Measurements from ENCODE around the gene PLXNB2.
"Not testable (repeated sequence)": the region's sequence is repeated elsewhere in the genome, so short reads cannot be mapped to it uniquely, and the experiment has no call there.

Gene PLXNB2, protein sequence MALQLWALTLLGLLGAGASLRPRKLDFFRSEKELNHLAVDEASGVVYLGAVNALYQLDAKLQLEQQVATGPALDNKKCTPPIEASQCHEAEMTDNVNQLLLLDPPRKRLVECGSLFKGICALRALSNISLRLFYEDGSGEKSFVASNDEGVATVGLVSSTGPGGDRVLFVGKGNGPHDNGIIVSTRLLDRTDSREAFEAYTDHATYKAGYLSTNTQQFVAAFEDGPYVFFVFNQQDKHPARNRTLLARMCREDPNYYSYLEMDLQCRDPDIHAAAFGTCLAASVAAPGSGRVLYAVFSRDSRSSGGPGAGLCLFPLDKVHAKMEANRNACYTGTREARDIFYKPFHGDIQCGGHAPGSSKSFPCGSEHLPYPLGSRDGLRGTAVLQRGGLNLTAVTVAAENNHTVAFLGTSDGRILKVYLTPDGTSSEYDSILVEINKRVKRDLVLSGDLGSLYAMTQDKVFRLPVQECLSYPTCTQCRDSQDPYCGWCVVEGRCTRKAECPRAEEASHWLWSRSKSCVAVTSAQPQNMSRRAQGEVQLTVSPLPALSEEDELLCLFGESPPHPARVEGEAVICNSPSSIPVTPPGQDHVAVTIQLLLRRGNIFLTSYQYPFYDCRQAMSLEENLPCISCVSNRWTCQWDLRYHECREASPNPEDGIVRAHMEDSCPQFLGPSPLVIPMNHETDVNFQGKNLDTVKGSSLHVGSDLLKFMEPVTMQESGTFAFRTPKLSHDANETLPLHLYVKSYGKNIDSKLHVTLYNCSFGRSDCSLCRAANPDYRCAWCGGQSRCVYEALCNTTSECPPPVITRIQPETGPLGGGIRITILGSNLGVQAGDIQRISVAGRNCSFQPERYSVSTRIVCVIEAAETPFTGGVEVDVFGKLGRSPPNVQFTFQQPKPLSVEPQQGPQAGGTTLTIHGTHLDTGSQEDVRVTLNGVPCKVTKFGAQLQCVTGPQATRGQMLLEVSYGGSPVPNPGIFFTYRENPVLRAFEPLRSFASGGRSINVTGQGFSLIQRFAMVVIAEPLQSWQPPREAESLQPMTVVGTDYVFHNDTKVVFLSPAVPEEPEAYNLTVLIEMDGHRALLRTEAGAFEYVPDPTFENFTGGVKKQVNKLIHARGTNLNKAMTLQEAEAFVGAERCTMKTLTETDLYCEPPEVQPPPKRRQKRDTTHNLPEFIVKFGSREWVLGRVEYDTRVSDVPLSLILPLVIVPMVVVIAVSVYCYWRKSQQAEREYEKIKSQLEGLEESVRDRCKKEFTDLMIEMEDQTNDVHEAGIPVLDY (N-terminal part only)

DNA sequence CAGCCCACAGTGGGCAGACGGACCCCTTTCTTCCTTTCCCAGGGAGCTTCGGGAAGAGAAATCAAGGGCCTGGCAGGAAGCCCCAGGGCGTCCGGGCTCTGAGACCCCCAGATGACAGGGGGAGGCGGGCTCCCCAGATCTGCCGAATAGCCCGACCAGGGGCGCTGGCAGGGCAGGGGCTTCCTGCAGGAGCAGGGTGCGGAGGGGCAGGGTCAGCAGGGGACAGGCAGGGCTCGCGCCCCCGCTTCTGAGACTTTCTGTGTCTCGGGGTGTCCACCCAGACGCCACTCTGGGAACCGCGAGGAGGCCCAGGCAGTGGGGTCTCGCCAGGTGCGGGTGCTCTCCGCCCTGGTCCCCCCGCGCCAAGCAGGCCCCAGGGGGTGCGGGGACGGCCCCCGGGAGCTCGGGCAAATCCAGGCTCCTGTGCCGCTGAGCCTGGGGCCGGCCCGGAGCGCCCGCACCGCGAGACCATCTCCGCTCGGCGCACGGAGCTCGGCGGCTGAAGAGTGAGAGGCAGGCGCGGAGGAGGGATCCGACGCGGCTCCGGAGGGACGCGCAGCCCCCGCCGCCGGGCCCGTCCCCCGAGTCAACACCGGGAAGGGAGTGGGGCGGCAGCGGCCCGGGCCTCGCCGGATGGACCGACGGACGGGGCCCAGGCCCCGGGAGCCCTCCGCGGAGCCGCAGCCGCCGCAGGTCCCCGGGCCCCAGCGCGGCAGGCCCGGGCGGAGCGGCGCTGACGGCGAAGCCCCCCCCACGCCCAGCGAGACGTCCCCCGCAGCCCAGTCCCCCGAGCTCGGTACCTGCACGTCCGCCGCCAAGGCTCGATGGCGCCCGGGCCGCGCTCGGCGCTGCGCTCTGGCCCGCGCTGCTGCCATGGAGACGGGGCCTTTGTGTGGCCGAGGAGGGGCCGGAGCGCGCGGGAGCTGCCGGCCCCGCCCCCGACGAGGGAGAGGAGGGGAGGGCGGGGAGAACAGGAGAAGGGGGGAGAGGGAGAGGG is at the start of gene PLXNB2:
TSS of gene PLXNB2 (minus strand) at position 894 of the 997 bp plus-strand sequence. CDS start 17,062 bp downstream, outside the sequence.
- peak; percentile 44 for DNase-seq

DNA sequence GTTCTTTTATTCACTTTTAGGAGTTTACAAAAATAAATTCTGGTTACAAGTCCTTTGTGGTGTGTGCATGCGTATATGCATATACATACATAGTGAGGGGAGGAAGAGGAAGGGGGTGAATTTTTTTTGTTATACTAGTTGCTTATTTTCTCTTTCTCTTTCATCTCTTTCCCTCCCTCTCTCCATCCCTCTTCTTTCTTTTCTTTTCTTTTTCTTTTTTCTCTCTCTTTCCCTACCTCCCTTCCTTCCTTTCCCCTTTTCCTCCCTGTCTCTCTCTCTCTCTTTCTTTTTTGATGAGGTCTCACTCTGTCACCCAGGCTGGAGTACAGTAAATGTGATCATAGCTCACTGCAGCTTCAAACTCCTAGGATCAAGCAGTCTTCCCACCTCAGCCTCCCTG is 49.8 kb upstream of the PLXNB2 start:
- DNase-seq: no peak

DNA sequence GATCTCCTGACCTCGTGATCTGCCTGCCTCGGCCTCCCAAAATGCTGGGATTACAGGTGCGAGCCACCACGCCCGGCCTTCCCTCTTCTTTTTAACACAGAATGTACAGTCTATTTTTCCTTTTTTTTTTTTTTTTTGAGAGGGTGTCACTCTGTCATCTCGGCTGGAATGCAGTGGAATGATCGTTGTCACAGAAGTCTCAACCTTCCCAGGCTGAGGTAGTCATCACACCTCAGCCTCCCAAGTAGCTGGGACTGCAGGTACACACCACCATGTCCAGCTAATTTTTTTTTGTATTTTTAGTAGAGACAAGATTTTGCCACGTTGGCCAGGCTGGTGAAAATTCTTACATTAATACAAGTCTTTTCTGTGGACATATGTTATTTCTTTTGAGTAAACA is 48.7 kb upstream of the PLXNB2 start:
- DNase-seq: no peak

DNA sequence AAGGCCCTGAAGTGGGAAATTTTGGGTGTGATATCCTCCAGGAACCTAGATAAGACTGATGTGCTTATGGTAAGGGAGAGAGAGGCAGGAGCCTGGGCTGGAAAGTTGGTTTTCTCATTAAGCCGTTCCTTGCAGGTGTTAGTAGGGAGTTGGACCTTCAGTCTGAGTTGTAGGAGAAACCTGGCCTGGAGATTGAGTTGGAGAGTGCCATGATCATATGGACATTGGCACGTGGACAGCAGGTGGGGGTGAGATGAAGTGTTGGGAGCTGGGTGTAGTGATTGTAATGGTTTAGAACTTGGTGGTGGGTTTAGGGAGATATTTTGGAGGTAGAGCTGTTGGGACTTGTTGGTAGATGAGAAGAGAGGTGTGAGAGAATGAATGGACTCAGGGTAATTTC is 40.6 kb upstream of the PLXNB2 start:
- no peak for DNase-seq

DNA sequence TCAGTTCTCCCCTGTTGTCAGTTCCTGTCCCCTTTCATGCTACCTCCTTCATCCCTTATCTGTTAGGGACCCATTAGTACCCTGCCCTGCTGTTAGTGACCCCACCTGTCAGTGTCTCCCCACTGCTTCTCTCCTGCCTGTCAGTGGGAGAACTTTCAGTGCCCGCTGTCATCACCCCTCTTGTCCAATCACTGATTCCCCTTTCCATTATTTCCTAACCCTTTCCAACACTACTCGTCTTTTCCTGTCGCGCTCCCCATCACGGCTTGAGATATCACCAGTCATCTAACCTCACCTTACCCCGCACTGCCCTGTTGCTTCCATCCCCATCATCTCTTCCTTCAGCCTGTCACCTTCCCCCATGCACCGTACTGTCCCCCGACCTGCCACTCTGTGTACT is 39.7 kb upstream of the PLXNB2 start:
- DNase-seq: no peak

DNA sequence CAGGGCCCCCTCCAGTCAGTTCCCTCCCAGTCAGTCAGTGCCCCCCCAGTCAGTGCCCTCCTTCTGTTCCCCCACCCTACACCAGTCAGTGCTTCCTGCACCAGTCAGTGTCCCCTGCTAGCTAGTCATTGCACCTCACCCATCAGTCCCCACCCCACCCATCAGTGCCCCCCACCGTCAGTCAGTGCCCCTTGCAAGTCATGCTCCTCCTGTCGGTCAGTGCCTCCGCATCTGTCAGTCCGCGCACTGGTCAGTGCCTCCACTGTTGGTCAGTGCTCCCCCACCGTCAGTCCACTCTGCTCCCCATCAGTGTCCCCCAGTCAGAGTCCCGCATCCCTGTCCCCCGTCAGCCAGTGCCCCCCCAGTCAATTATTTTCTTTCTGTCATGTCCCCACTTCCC is 39.0 kb upstream of the PLXNB2 start:
- no peak for DNase-seq

DNA sequence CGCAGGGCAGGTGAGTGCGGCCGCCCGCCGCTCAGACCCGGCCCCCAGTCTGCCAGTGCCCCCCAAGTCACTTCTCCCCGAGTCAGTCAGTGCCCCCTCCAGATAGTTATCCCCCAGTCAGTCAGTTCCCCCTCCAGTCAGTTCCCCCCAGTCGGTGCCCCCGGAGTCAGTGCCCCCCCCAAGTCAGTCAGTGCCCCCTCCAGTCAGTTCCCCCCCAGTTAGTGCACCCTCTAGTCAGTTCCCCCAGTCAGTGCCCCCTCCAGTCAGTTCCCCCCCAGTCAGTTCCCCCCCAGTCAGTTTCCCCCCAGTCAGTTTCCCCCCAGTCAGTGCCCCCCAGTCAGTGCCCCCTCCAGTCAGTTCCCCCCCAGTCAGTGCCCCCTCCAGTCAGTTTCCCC is 36.1 kb upstream of the PLXNB2 start:
- no peak for DNase-seq

DNA sequence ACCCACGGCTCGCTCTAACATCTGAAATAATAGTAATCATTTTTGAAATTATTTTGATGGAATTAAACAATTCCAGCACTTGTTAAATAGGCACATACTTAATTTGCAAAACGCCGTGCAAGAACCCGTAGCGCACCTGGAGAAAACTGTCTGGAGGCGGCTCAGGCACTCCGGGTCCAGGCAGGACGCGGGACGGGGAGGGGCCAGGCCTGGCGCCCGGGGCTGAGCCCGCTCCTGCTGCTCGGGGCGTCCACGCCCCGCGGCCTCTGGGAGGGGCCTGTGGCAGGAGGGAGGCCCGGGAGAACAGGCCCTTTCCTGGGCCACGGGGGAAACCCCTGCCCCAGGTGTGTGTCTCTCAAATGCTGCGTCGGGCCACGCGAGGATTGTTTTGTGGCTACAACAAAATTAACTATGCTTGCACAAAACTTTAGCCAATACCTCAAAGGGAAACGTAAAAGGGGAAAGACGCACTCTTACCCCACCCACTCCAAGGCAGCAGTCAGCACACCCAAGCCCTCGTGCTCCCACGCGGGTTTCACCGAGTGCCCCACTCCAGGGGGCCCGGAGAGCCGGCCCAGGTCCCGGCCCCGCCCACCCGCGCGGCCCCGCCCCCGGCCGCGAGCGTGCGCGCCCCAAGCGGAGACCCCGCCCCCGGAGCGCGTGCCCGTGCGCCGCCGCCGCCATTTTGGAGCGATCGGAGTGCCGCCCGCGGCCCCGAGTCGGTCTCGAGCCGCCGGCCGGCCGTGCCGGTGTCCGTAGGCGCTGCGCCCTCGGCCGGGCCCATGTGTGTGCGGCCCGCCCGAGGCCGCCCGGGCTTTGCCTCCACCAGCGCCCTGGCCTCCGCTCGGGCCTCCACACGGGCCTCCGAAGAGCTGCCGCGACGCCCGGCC is 35.5 kb upstream of the PLXNB2 start, which contains the start of gene PPP6R2:
TSS of gene PPP6R2 (plus strand) at position 677 of the 890 bp plus-strand sequence. CDS start 50,582 bp downstream, outside the sequence.
- peak; percentile 88 for DNase-seq

DNA sequence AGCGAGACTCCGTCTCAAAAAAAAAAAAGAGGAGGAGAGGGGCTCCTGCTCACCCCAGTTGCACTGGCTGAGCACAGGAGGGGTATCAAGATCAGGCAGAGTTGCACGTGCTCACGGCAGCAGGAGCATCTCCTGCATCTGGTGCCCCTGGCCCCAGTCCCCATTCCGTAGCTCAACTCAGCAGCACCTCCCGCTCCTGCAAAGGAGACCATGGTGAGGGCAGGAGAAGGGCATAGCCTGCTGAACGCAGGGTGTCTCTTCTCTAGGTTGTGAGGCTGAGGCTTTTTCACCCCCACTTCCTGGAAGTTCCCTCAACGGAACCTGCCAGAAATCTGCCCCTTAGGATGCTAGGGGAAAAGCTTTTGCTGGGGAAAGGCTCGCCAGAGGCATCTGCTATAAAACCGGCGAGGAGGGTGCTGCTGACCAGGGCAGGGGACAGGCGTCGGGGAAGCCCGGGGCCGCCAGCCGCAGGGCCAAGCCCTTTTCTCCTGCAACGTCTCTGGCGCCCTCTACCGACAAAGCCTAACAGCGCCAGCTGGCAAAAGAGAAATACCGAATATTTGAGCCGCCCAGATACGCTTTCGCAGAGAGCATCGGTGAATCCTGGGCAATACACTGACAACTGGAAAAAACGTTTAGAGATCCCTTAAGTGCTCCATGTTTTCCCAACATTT is 34.7 kb upstream of the PLXNB2 start:
- peak; percentile 94 for DNase-seq

DNA sequence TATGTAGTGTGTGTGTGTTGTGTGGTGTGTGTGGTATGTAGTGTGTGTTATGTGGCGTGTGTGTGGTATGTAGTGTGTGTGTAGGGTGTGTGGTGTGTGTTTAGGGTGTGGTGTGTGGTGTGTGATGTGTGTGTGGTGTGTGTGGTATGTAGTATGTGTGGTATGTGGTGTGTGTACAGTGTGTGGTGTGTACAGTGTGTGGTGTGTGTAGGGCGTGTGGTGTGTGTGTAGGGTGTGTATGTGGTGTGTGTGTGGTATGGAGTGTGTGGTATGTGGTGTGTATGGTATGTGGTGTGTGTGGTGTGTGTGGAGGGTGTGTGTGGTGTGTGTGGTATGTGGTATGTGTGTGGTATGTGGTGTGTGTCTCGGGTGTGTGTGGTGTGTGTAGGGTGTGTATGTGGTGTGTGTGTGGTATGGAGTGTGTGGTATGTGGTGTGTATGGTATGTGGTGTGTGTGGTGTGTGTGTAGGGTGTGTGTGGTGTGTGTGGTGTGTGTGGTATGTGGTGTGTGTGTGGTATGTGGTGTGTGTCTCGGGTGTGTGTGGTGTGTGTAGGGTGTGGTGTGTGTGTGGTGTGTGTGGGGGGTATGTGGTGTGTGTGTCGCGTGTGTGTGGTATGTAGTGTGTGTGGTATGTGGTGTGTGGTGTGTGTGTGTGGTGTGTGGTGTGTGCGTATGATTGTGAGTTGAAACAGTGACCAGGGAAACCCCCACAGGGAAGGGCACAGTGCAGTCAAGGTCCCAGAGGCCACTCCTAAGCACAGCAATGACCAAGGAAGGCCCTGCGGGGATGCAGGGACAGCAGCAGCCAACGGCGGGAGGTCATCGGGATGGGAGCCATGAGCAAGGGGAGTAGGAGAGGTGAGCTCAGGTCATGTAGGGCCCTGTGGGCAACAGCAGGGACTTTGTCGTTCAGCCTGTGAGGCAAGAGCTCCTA is 32.8 kb upstream of the PLXNB2 start:
- DNase-seq: no peak

DNA sequence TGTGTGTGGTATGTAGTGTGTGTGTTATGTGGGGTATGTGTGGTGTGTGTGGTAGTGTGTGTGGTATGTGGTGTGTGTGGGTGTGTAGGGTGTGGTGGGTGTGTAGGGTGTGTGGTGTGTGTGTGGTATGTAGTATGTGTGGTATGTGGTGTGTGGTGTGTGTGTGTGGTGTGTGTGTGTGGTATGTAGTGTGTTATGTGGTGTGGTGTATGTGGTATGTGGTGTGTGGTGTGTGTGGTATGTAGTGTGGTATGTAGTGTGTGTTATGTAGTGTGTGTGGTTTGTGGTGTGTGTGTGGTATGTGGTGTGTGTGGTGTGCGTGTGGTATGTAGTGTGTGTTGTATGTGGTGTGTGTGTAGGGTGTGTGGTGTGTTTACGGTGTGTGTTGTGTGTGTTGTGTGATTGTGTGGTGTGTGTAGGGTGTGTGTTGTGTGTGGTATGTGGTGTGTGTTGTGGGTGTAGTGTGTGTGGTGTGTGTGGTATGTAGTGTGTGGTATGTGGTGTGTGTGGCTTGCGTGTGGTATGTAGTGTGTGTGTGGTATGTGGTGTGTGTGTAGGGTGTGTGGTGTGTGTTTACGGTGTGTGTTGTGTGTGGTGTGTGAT is 31.5 kb upstream of the PLXNB2 start:
- DNase-seq: no peak

DNA sequence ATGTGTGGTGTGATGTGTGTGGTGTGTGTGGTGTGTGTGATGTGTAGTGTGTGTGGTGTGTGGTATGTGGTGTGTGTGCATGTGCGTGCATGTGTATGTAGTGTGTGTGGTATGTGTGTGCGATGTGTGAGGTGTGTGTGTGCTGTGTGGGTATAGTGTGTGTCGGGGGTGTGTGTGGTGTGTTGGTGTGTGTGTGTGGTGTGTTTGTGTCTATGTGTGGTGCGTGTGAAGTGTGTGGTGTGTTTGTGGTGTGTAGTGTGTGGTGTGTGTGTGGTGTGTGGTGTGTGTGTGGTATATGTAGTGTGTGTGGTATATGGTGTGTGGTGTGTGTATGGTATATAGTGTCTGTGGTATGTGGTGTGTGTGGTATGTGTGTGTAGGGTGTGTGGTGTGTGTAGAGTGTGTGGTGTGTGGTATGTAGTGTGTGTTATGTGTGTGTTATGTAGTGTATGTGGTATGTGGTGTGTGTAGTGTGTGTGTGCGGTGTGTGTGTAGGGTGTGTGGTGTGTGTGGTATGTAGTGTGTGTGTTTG is 30.7 kb upstream of the PLXNB2 start:
- no peak for DNase-seq

DNA sequence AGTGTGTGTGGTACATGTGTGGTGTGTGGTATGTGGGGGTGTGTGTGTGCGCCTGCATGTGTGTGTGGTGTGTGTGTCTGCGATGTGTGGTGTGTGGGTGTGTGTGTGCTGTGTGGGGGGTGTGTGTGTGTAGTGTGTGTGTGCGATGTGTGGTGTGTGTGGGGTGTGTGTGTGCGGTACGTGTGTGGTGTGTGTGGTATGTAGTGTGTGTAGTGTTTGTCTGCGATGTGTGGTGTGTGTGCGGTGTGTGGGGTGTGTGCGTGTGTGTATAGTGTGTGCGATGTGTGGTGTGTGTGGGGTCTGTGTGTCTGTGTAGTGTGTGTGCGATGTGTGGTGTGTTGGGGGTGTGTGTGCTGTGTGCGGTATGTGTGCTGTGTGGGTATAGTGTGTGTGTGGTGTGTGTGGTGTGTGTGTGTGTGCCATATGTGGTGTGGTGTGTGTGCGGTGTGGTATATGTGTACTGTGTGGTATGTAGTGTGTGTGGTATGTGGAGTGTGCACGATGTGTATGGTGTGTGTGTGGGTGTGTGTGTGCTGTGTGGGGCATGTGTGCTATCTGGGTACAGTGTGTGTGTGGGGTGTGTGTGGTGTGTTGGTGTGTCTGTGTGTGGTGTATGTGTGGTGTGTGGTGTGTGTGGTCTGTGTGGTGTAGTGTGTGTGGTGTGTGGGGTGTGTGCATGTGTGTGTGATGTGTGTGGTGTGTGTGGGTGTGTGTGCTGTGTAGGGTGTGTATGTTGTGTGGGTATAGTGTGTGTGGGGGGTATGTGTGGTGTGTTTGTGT is 30.0 kb upstream of the PLXNB2 start:
- DNase-seq: no peak

DNA sequence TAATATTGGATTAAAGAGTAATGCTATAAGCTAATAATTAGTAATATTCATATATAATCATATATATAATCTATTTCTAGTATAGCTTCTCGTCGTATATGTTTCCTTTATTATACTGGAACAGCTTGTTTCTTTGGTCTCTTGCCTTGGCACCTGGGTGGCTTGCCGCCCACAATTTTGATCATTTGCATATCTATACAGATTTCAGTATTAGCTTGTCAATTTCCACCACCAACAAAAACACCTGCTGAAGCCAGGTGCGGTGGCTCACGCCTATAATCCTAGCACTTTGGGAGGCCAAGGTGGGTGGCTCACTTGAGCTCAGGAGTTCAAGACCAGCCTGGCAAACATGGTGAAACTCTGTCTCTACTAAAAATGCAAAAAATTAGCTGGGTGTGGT is 27.0 kb upstream of the PLXNB2 start:
- DNase-seq: not testable (repeated sequence)

DNA sequence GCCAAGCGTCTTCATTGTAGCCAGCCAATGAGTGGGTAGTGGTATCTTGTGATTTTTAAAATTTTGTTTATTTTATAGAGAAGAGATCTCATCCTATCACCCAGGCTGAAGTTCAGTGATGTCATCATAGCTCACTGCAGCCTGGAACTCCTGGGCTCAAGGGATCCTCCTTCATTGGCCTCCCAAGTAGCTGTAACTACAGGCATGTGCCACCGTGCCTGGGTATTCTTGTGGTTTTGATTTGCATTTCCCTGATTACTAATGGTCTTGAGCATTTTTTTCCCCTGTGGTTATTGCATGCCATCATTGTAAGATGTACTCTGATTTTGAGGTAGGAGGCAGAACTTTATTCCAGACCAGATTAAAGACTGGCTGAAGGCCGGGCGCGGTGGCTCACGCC is 21.8 kb upstream of the PLXNB2 start:
- no peak for DNase-seq

DNA sequence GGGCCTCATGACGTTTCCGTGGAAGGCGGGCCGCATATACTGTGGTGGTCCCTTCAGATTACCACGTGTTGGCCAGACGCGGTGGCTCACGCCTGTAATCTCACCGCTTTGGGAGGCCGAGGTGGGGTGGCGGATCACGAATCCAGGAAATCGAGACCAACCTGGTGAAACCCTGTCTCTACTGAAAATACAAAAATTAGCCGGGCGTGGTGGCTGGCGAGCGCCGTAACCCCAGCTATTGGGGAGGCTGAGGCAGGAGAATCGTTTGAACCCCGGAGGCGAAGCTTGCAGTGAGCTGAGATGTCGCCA is 20.2 kb upstream of the PLXNB2 start:
- no peak for DNase-seq

DNA sequence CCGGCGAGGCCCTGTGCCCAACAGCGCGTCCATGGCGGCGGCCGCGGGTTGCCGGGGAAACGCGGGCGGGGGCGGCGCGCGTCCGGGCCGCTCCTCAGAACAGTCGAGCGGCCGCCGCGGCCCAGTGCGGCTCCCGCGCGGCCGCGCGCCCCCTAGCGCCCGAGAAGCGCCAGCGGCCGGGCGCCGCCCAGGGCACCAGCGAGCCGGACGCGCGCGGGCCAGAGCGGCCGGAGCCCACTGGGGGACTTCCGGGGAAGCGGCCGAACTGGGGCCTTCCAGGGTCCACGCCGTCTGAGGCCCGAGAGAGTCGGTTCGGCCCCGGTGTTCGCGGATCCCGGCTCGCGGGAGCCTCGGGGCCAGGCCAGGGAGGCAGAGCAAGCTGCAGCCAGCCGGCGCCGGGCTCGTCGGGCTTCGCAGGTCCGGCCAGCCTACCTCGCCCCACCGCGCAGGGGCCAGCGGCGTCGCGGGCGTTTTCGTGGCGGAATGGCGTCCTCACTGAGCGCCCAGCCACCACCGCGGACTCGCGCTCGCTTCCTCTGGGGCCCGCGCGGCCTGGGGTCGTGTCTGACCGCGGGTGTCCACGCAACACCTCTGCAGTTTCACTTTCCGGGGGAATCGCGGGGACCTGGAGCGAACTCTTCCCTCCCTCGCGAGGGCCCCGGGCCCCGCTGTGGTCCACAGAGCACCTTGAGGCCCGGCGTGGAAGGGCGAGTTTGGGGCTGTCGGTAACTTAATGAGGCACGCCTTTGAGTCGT is 19.7 kb upstream of the PLXNB2 start, which contains the start of gene DENND6B:
TSS of gene DENND6B (minus strand) at position 57 of the 755 bp plus-strand sequence. CDS start at position 33, 24 bp downstream.
- DNase-seq: peak; percentile 73
